CD1c-positive myeloid dendritic cell (primary cell): ENCODE data around the gene PHC3.
A peak's percentile ranks its signal among the peaks of the same experiment; 100 is the strongest.

Experiments
- DNase-seq: peaks from one replicate; pipeline ENCODE4 v3.0.0-alpha.2; 2016; ENCODE audit errors: extremely low spot score

PHC3 gene

DNA sequence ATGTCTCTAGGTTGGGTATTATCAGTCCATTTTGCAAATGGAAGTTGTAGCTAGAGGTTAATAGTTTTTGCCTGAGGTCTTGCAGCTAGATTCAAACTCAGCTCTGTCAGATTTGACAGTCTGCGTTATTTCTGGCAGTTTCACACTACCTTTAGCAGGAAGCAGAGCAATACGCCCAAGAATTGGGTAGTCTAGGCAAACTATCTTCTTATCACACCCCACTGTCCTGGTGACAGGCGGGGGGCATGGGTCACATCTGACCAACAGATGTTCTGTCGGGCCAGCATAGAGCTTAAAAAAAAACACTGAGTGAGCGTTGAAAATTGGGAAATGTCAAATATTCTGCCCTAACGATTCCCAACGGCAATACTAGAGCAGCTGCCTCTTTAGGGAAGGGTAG lies 138.0 kb downstream of the PHC3 start:
- no peak for DNase-seq

- DNase-seq, result no peak
These were observed 141.1 kb downstream of the PHC3 start for GRCh38 chr3:170040418-170040817.

- peak; percentile 65 for DNase-seq
These were observed 143.0 kb downstream of the PHC3 start for GRCh38 chr3:170038434-170039110.
